Left lobe of liver (tissue), 2 donors: ENCODE data around the gene LPIN1. TPM values are rescaled to one million over a fixed set of nuclear protein-coding genes. Genes with fewer than 3 reads are reported as not detected.
"Not testable (repeated sequence)": the region's sequence is repeated elsewhere in the genome, so short reads cannot be mapped to it uniquely, and the experiment has no call there.

Experiments used
- ATAC-seq: fragments of 200-7000 bp; cut with Tn5 transposase; one replicate; pipeline ENCODE4 v1.9.1; 2020; ENCODE audit warnings: mild to moderate bottlenecking, moderate library complexity
- DNase-seq: peaks from one replicate; pipeline ENCODE4 v3.0.0-alpha.2; 2020; ENCODE audit warnings: low spot score
- total RNA-seq: library from RNA; stranded (reverse); gene quantifications from one replicate; pipeline ENCODE4 v1.2.1, GENCODE V29; 2021
- donor health status: DM: no; HTN: no; CAD: no; lungs with moderate emphysema.
- donor health status: DM: no; HTN: yes; CAD: no.

LPIN1 gene
- total RNA-seq, 1 donor from 2014 or later = 20.7 TPM

- peak; percentile 92 for DNase-seq
- ATAC-seq = peak; percentile 78
Observed at GRCh38 chr2:11743846-11744553, 2.4 kb upstream of the LPIN1 start.

- no peak for ATAC-seq
- no peak for DNase-seq
Observed at GRCh38 chr2:11744631-11745394, 1.6 kb upstream of the LPIN1 start.

- ATAC-seq (no peak), DNase-seq (no peak)
Observed at GRCh38 chr2:11745613-11746375, 638 bp upstream of the LPIN1 start.

GRCh38 chr2:11746807-11747459 is 501 bp downstream of the LPIN1 start:
- peak; percentile 50 for ATAC-seq
- DNase-seq = no peak

GRCh38 chr2:11748018-11748860 is 1.8 kb downstream of the LPIN1 start:
- DNase-seq = no peak

GRCh38 chr2:11748861-11749645 is 2.6 kb downstream of the LPIN1 start:
- DNase-seq (no peak), ATAC-seq (no peak)

More at GRCh38 chr2:11748018-11748860, 1.8 kb downstream of the LPIN1 start:
- no peak for ATAC-seq

- DNase-seq = no peak
Observed at GRCh38 chr2:11749646-11750349, 3.4 kb downstream of the LPIN1 start.

GRCh38 chr2:11750422-11750821 is 4.0 kb downstream of the LPIN1 start:
- DNase-seq = no peak

More at GRCh38 chr2:11749646-11750349, 3.4 kb downstream of the LPIN1 start:
- ATAC-seq = no peak

GRCh38 chr2:11750917-11751316 is 4.5 kb downstream of the LPIN1 start:
- no peak for ATAC-seq
- DNase-seq = no peak

More at GRCh38 chr2:11750422-11750821, 4.0 kb downstream of the LPIN1 start:
- ATAC-seq = no peak

- DNase-seq = no peak
- no peak for ATAC-seq
Observed at GRCh38 chr2:11752906-11753305, 6.5 kb downstream of the LPIN1 start.

- DNase-seq = no peak
- peak; percentile 84 for ATAC-seq
Observed at GRCh38 chr2:11753452-11753885, 7.0 kb downstream of the LPIN1 start.

- ATAC-seq (peak; percentile 53), DNase-seq (no peak)
Observed at GRCh38 chr2:11753886-11754699, 7.7 kb downstream of the LPIN1 start.

- no peak for DNase-seq
Observed at GRCh38 chr2:11754700-11755015, 8.2 kb downstream of the LPIN1 start.

GRCh38 chr2:11757101-11757500 is 10.7 kb downstream of the LPIN1 start:
- DNase-seq = no peak
- no peak for ATAC-seq

More at GRCh38 chr2:11754700-11755015, 8.2 kb downstream of the LPIN1 start:
- no peak for ATAC-seq

- ATAC-seq = no peak
- DNase-seq = no peak
Observed at GRCh38 chr2:11758187-11758586, 11.8 kb downstream of the LPIN1 start.

- ATAC-seq (no peak), DNase-seq (no peak)
Observed at GRCh38 chr2:11758647-11759046, 12.2 kb downstream of the LPIN1 start.

GRCh38 chr2:11759182-11759975 is 12.9 kb downstream of the LPIN1 start:
- ATAC-seq, DNase-seq: not testable (repeated sequence)
